Stimulated activated CD8-positive, alpha-beta memory T cell treated with anti-CD3 and anti-CD28 coated beads, Interleukin-4, amount 100 ng/mL, for 48 hours (primary cell): ENCODE data around the gene MYBL2.

ENCODE experiments used
- DNase-seq: peaks from one replicate; pipeline ENCODE4 v3.0.0-alpha.2; 2020

Gene MYBL2

GRCh38 chr20:43724383-43724782, 57.5 kb downstream of the MYBL2 start:
- DNase-seq = no peak

- no peak for DNase-seq
Measured at GRCh38 chr20:43725666-43726065, 58.8 kb downstream of the MYBL2 start.

- no peak for DNase-seq
Measured at GRCh38 chr20:43726333-43726732, 59.4 kb downstream of the MYBL2 start.

GRCh38 chr20:43726811-43727338, 60.0 kb downstream of the MYBL2 start, which contains the start of gene GTSF1L:
Gene GTSF1L, minus strand, starts transcription at chr20:43727002. Its CDS starts 308 bp downstream, at chr20:43726694.
- no peak for DNase-seq

GRCh38 chr20:43727980-43728590, 61.2 kb downstream of the MYBL2 start:
- DNase-seq = no peak

- DNase-seq = no peak
Measured at GRCh38 chr20:43728686-43729255, 61.9 kb downstream of the MYBL2 start.

GRCh38 chr20:43731469-43731868, 64.6 kb downstream of the MYBL2 start:
- DNase-seq = no peak

GRCh38 chr20:43731927-43732326, 65.0 kb downstream of the MYBL2 start:
- DNase-seq = no peak

GRCh38 chr20:43736588-43737158, 69.8 kb downstream of the MYBL2 start:
- DNase-seq = peak; percentile 65

GRCh38 chr20:43737925-43738324, 71.0 kb downstream of the MYBL2 start:
- DNase-seq = no peak

GRCh38 chr20:43739148-43739749, 72.3 kb downstream of the MYBL2 start:
- no peak for DNase-seq

GRCh38 chr20:43740642-43741041, 73.7 kb downstream of the MYBL2 start:
- no peak for DNase-seq

- DNase-seq = peak; percentile 66
Measured at GRCh38 chr20:43744151-43744611, 77.3 kb downstream of the MYBL2 start.

GRCh38 chr20:43744966-43745730, 78.2 kb downstream of the MYBL2 start:
- DNase-seq = no peak

GRCh38 chr20:43746344-43747137, 79.6 kb downstream of the MYBL2 start:
- no peak for DNase-seq

- DNase-seq = no peak
Measured at GRCh38 chr20:43748274-43748673, 81.4 kb downstream of the MYBL2 start.

- DNase-seq = peak; percentile 98
Measured at GRCh38 chr20:43749734-43750294, 82.9 kb downstream of the MYBL2 start.

GRCh38 chr20:43750774-43751166, 83.9 kb downstream of the MYBL2 start:
- peak; percentile 46 for DNase-seq

- peak; percentile 70 for DNase-seq
Measured at GRCh38 chr20:43751167-43752050, 84.5 kb downstream of the MYBL2 start.

- peak; percentile 36 for DNase-seq
Measured at GRCh38 chr20:43752051-43752360, 85.1 kb downstream of the MYBL2 start.
